Measurements from ENCODE around the gene SCRN1. TPM values are rescaled to one million over a fixed set of nuclear protein-coding genes. Genes with fewer than 3 reads are reported as not detected.
"Not testable (repeated sequence)": the region's sequence is repeated elsewhere in the genome, so short reads cannot be mapped to it uniquely, and the experiment has no call there.

Gene SCRN1
- polyA plus RNA-seq, 4 donors, result 57.3 to 70.8 (median 63.4) TPM

DNA sequence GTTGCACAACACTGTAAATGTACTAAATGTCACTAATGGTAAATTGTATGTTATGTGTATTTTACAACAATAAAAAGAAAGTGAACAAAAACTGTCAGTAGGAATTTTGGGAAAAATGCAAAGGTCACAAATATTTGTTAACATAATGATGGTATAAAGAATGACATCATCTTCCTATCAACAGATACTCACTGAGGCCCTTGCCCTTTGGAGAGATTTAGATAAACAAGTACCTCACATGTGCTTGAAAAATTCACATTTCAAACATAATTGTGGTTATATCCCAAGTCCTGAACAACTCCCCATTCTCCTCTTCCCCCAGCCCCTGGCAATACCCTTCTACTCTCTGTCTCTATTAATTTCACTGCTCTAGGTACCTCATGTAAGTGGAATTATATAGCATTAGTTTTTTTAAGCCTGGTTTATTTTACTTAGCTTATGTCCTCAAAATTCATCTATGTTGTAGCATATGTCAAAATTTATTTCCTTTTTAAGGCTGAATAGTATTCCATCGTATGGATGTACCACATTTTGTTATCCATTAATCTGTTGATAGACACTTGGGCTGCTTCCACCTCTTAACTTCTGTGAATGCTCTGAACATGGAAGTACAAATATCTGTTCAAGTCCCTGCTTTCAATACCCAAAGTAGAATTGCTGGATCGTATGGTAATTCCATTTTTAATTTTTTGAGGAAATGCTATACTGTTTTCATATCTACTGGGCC is 92.8 kb downstream of the SCRN1 start:
- DNase-seq (ENCODE audit: low read depth in 4 of 4, low spot score in 3 of 4), result no peak

DNA sequence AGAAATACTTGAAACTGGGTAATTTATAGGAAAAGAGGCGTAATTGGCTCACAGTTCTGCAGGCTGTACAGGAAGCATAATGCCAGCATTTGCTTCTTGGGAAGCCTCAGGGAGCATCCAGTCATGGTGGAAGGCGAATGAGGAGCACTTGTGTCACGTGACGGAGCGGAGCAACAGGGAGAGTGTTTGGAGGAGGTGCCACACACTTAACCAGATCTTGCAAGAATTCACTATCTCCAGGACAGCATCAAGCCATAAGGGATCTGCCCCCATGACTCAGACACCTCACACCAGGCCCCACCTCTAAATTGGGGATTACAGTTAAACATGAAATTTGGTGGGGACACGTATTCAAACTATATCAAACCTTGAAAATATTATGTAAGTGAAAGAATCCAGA is 94.0 kb downstream of the SCRN1 start:
- DNase-seq (ENCODE audit: low read depth in 4 of 4, low spot score in 3 of 4), result no peak

DNA sequence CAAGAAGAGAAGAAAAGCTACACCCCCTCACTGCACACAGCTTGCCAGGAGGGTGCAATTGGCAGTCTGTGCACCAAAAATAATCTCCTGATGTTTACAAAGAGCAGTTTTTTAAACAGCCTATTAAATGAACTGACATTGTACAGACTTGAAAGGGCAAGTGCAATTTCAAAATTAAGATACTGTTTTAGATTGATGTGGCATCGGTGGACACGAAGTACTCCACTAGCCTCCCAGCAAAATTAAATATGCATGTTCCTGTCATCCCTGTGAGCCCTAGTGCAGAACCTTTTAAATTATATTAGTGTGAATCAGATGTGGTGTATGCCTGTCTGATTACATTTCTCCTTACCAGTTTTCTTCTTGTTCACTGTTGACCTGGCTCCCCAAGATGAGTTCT is 95.3 kb downstream of the SCRN1 start:
- no peak for DNase-seq (ENCODE audit: low read depth in 4 of 4, low spot score in 3 of 4)

DNA sequence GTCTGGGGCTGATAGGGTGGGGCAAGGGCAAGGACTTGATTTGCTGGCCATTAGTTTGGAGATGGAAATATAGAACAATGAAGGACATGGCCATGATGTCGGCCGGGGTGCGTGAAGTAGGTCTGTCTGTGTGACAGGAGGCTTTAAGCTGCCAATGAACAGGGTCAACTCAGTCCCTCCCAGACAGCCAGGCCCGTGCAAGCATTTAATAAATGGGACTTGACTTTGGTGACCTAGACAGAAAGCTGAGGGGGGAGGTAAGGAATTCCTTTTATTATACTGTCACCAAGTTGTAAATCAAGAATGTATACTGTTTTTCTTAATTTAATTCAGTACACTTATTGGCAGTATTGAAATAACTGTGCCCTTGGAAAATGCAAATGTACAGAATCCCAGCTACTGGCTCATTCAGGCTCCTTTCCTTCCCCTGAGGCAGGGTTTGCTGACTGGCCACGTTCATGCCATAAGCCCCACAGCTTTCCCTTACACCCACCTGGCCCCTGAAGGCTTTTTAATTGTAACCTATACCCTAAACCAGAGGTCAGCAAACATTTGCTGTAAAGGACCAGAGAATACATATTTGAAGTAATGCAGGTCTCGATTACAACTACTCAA is 96.1 kb downstream of the SCRN1 start:
- DNase-seq (ENCODE audit: low read depth in 4 of 4, low spot score in 3 of 4), result no peak

DNA sequence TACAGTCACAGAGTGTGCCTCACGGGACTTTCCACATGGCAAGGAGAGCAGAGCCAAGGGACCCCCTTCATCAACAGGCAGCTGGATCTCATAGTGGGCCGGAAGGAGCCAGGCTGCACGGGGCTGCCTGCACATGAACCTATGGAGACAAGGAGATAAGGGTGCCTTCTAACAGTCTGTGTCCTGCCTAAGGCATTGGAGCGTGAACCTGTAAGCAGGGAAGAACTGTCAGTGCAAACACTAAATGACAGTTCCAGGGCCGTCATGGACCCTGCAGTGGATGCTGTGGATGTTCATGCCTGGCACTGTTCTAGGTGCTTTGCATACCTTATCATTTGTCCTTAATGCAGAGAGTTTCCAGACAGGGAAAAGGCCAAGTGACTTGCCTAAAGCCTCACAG is 97.4 kb downstream of the SCRN1 start:
- no peak for DNase-seq (ENCODE audit: low read depth in 4 of 4, low spot score in 3 of 4)

DNA sequence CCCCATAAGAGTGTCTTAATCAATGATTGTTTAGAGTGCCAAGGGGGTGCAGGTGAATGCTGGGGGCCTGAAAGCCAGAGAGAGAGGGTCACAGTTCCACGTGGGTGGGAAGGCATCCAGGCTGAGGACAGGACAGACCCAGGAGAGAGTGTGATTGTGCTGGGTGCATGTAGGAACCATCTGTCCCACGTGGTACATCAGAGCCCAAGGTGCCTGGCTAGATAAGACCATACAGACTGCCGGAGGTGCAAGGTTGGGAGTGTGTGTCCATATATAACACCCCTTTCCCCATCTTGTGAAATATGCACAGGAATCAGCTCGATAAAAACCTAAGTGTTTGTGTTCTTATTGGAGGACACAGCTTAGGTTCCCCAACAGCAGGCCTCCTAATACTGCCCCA is 97.8 kb downstream of the SCRN1 start:
- DNase-seq (ENCODE audit: low read depth in 4 of 4, low spot score in 3 of 4), result no peak

DNA sequence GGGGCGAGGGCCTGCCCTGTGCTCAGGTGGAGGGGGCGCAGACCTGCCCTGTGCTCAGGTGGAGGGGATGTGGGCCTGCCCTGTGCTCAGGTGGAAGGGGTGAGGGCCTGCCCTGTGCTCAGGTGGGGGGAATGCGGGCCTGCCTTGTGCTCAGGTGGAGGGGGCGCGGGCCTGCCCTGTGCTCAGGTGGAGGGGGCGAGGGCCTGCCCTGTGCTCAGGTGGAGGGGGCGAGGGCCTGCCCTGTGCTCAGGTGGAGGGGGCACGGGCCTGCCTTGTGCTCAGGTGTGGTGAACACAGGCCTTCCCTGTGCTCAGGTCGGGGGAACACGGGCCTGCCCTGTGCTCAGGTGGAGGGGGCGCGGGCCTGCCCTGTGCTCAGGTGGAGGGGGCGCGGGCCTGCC is 98.8 kb downstream of the SCRN1 start:
- not testable (repeated sequence) for DNase-seq (ENCODE audit: low read depth in 4 of 4, low spot score in 3 of 4)

DNA sequence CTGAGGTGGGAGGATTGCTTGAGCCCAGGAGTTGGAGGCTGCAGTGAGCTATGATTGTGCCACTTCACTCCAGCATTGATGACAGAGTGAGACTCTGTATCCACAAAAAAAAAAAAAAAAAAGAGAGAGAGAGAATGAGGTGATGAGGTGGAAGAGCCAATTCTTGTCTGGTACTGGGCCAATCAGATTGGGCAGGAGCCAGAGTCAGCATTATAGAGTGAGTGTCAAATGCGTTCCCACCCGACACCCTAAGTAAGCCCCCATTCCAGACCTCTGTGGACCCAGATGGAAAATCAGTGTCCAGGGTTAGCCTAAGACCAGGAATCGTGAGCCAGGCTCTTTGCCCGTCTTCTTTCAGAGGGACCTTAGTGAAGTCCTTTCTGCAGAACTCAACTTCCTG is 99.3 kb downstream of the SCRN1 start:
- no peak for DNase-seq (ENCODE audit: low read depth in 4 of 4, low spot score in 3 of 4)

DNA sequence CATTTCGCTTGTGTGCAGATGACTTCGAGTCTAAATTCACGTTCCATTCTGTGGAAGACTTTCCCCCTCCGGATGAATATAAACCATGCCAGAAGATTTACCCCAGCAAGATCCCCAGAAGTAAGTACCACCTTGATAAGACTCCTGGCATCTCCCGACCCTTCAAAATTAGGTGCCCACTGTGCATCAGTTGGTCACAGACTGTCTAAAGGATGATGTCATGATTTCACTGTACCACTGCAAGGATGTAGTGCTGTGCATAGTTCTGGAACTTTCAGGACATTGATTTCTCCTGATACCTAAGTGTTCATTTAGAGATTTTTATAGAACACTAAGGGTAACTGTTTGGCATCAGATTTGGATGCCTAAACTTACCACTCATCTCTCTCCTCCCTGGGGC is 100.3 kb downstream of the SCRN1 start:
- DNase-seq (ENCODE audit: low read depth in 4 of 4, low spot score in 3 of 4), result no peak

DNA sequence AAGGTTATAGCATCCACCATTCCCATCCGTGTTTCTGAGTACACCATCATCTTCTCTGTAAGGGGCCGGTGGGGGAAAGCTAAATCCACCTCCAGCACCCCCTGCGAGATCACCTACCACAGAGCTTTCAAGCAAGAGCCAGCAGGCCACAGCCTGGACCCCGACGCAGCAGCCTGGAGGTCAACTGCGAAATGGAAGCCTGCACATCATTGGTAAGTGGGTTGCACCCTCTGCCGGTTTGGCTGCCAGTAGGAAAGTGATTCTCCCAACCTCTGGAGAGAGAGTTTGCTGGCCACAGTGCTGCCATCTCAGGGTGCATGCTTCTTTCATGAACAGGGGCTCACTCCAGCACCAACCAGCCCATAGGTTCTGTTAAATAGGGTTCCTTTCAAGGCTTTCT is 101.6 kb downstream of the SCRN1 start:
- DNase-seq (ENCODE audit: low read depth in 4 of 4, low spot score in 3 of 4), result no peak

DNA sequence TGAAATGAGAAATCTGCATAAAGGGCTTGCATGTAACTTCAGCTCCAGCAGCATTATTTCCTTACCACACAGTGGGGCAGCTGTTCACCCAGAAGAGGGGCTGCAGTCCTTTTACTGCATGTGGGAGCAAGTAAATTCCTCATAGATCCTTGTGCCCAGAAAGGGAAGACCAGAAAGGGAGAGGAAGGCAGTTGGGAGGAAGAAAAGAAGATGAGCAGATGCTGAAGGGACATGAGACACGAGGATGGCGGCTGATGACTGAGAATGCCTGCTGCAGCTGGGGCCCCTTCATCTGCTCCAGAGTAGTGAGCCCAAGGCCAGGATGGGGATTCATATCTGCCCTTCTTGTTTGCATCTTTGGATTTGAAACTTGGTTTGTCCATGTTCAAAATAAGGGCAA is 102.8 kb downstream of the SCRN1 start:
- no peak for DNase-seq (ENCODE audit: low read depth in 4 of 4, low spot score in 3 of 4)

DNA sequence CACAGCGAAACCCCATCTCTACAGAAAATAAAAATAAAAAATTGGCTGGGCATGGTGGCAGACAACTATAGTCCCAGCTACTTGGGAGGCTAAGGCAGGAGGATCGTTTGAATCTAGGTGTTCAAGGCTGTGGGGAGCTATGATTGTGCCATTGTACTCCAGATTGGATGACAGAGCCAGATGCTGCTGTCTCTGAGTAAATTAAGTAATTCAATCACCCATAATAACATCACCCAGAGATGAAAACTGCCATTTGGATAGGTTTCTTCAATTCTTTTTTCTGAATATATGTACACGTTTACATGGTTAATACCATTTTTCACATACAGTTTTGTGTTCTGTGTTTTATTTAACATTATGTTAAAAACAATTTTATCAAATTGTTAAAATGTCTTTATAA is 104.0 kb downstream of the SCRN1 start:
- DNase-seq (ENCODE audit: low read depth in 4 of 4, low spot score in 3 of 4), result no peak

DNA sequence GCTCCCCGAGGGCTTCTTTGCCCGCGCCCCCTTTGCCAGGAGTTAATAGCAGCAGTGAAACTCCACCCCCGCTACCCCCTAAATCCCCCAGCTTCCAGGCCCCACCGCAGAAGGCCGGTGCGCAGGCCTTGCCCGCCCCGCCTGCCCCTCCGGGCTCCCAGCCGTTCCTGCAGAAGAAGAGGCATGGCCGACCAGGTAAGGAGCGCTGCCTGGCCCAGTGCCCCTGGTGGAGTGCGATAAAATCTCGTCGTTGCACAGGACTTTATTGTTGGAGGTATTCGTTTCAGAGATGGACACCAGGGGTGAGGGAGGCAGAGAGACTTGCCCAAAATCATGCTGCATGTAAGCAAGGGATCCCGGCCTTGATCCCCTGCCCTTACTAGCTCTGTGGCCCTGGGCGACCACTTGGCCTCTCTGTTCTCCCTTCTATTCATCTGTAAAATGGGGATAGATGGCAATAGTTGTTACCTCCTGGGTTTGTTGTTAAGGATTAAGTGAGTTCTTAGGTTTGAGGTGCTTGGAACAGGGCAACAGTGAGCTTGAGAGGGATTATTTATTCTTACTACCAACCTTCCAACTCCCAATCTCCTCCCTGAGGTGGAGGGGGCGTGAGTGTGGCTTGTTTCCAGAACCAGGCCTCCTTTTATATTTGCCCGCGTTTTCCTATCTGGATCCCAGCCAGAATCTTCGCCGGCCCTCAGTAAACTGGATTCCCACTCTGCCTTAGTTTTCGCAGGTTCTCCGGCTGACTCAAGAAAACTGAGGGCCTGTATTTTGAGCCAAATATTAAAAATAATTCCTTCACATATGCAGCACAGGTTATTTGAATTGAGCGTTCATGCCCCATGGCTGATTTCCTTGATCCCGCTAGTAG is 105.0 kb downstream of the SCRN1 start:
- DNase-seq (ENCODE audit: low read depth in 4 of 4, low spot score in 3 of 4), result no peak

DNA sequence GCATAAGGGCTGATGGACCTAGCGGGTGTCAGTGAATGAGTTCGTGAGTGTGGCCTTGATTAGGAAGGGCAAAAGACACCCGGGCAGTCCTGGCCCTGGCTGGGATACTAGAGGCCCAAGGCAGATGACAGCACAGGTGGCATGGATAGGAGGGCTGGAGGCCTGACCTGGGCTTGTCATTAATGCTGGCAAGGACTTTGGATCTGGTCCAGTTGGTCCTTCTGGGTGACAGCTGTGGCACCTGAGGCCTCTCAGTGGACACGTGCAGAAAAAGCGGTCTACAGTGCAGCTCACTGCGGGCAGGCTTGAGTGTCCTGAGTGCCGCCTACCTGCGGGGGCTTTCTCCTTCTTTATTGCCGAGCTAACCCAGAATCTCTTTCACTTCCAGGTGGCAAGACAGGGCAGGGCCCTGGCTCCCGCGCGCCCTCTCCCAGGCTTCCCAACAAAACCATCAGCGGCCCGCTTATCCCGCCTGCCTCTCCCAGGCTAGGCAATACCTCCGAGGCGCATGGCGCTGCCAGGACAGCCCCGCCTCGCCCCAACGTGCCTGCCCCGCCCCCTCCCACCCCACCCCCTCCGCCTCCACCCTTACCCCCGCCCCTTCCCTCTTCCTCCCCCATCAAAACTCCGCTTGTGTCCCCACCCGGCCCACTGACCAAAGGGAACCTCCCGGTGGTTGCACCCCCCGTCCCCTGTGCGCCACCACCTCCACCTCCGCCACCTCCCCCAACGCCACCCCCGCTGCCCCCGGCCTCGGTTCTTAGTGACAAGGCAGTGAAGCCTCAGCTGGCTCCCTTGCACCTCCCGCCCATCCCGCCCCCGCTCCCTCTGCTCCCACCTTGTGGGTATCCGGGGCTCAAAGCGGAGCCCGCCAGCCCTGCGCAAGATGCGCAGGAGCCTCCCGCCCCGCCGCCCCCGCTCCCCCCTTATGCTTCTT is 105.9 kb downstream of the SCRN1 start:
- no peak for DNase-seq (ENCODE audit: low read depth in 4 of 4, low spot score in 3 of 4)

DNA sequence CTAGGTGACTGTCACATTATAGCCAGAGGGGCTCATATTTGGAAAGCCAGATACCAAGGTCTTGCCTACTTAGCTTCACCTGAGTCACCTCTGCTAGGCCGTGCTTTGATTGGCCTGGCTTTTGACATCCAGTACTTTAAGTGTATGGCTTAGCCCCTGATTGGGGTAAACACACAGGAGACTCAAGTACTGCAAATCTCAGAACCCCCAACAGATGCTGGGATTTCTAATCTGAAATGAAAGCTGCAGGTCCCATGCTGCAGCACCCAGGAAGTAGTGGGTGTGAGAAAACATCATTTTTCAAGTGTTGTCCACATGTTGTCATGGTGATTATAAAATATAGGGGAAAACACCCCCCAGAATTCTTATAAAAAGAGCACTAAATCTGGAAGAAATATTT is 107.1 kb downstream of the SCRN1 start:
- DNase-seq (ENCODE audit: low read depth in 4 of 4, low spot score in 3 of 4), result no peak

DNA sequence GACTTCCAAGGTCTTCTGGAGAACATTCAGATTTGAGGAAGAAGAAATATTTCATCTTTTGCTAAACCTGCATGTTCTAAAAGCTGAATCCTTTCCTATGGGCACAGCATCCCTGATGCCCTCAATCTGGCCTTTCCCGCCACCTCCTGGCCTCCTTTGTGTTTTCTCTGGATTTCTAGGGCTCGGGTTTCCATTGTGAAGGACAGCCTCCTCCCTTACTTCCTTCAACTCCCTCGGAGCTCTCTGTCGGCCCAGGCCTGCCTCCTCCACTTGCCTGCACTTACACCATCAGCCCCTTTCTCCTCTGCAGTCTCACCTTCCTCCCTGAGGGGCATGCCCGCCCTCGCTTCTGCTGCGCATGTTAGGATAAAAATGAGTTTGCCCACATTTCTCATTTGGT is 107.9 kb downstream of the SCRN1 start:
- DNase-seq (ENCODE audit: low read depth in 4 of 4, low spot score in 3 of 4), result no peak

DNA sequence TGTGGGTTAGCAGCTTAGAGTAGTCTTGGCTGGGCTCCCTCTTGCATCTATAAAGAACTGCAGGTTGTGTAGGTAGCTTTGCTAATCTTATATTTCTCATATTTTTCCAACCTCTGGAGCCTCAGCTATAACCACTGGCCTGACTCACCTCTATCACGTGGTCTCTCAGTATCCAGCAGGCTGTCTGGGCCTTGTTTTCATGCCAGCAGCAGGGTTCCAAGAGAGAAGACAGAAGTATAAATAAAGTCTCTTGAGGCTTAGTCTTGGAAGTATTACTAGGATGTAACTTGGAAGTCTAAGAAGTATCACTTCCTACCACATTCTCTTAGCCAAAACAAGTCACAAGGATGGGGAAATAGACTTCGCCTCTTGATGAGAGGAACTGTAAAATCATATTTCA is 110.0 kb downstream of the SCRN1 start:
- no peak for DNase-seq (ENCODE audit: low read depth in 4 of 4, low spot score in 3 of 4)

DNA sequence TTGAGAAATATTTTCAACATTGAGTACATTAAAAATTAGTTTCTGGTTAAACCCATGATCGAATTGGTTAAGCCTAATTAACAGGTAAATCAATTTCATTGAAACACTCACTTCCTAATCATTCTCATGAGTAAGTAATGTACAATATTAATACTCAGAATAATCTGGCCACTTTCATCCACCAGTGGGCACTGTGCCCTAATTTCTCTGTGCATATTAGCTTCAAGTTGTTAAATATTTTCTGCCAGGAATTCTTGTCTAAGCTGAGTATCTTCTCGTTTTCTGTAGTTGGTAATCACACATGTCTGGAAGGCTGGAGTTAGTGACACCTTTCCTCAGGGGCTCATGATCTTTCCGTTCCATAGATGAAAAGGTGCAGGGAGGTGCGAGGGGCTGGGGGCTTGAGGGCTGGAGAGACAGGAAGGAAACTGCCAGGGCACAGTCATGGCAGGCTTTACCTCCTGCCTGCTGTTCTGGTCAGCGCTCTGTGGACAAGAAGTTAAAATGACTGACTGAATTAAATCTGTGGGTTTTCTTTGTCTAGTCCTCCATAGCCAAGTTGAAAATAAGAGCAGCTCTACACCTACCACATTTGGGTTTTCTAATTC is 111.4 kb downstream of the SCRN1 start:
- no peak for DNase-seq (ENCODE audit: low read depth in 4 of 4, low spot score in 3 of 4)

DNA sequence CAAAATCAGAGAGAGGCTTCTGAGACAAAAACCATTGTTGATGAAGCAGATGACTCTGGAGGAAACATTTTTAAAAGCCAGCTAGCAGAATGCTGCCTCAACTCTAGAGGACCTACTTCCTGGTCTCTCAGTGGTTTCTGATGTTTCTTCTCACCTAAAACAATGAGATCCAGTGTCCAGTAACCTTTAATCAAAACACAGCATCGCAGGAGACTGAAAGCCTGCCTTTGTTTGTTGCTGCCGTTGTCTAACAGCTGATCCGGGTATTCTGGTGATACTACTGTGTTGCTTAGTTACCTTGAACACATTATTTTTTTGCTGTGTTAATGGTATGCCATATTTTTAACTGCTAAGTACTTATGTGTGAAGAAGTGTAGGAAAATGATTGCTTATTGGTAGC is 112.4 kb downstream of the SCRN1 start:
- no peak for DNase-seq (ENCODE audit: low read depth in 4 of 4, low spot score in 3 of 4)

DNA sequence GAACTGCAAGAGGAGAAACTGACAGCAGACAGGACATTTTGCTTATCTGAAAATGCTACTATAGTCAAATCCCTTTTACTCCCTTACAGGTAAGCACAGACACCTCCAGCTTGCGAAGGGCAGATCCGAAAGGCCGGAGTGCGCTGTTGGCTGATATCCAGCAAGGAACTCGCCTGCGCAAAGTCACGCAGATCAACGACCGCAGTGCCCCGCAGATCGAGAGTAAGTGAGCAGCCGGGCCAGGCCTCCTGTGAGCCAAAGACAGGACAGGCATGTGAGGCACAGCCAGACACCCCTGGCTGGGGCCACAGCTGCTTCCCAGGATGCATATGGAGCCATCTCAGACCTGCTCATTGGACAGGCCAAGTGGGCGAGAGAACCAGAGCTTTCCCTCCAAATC is 113.9 kb downstream of the SCRN1 start:
- no peak for DNase-seq (ENCODE audit: low read depth in 4 of 4, low spot score in 3 of 4)
